Urinary bladder (tissue), 4 donors: ENCODE results near the gene XRN1. TPM values are rescaled to one million over a fixed set of nuclear protein-coding genes. Genes with fewer than 3 reads are reported as not detected.
"Not testable (repeated sequence)": the region's sequence is repeated elsewhere in the genome, so short reads cannot be mapped to it uniquely, and the experiment has no call there.

Experiments
- DNase-seq: peaks from one replicate; pipeline ENCODE4 v3.0.0-alpha.2; 2015; ENCODE audit errors: extremely low spot score
- H3K27ac ChIP-seq: one replicate; pipeline ENCODE4 v1.5.1; 2013; ENCODE audit warnings: low read depth, mild to moderate bottlenecking, moderate library complexity
- H3K36me3 ChIP-seq: one replicate; pipeline ENCODE4 v1.6.1; 2013; ENCODE audit warnings: mild to moderate bottlenecking, moderate library complexity; ENCODE audit not compliant: insufficient read depth
- H3K4me1 ChIP-seq: one replicate; pipeline ENCODE4 v1.6.1; 2013; ENCODE audit warnings: mild to moderate bottlenecking, moderate library complexity; ENCODE audit not compliant: insufficient read depth
- H3K4me3 ChIP-seq: one replicate; pipeline ENCODE4 v1.5.1; 2013; ENCODE audit warnings: low read depth, low read length
- WGBS: extraction: QIAGEN DNeasy Blood & Tissue Kit; methylation state at CpG from one replicate; pipeline ENCODE4 v1.1.7; 2013; 5-methylcytosine and 5-hydroxymethylcytosine counted together
- polyA plus RNA-seq: library from polyadenylated mRNA; stranded (reverse); fragments of 200-250 nt; gene quantifications from one replicate; pipeline ENCODE4 v1.2.3, GENCODE V29; 2013
- total RNA-seq: library from RNA; depleted of rRNA; stranded (reverse); fragments of >200 nt; gene quantifications from one replicate; pipeline ENCODE4 v1.2.3, GENCODE V29; 2014
- donor health status: healthy with polysubstance abuse.
- donor health status: healthy.

The XRN1 gene
- total and polyA plus RNA-seq, 2 donors, result 8.5 to 99.3 TPM

DNA sequence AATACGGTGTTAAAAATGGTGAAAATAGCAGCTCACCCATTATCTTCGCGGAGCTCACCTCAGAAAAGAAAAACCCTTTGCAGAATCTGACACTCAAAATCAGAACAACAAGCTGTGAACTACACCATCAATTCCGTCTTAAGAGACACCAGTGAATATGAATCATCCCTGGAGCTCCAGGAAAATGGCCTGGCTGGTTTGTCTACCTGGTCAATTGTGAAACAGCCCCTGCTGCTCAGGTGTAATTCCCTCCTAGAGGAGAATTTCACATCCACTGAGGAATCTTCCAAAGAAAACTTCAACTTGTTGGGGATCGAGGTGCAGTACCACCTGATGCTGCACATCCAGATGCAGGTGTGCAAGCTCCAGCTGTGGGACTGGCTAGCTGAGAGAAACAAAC is 3.0 kb upstream of the XRN1 start:
- Histone ChIP-seq H3K36me3 (peaks cover 2% of the 10 kb centered on the region), H3K4me3 (no peak overlapping the region), H3K27ac (no peak overlapping the region), H3K4me1 (no peaks in the 10 kb centered on the region)
- WGBS, result 87% methylated on average over 5 of the region's 5 CpGs
- DNase-seq, result no peak

DNA sequence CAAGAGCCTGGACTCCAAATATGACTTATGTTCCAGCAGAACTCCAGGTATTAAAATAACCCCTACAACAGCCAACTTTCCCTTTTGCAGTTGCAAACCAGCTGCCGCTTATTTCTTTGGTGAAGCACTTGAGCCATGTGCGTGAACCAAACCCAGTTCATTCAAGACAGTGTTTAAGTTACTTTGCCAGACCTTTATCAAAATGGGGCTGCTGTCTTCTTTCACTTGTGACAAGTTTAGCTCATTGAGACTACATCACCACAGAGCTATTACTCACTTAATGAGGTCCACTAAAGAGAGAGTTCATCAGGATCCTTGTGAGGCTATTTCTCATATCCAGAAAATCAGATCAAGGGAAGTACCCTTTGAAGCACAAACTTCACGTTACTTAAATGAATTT is 2.4 kb upstream of the XRN1 start:
- H3K4me1 ChIP-seq, result no peaks in the 10 kb centered on the region
- 86% methylated on average over 3 of the region's 3 CpGs for WGBS
- no peak overlapping the region for H3K4me3 ChIP-seq
- H3K27ac ChIP-seq, result no peak overlapping the region
- DNase-seq, result no peak
- H3K36me3 ChIP-seq, result peaks cover 2% of the 10 kb centered on the region

DNA sequence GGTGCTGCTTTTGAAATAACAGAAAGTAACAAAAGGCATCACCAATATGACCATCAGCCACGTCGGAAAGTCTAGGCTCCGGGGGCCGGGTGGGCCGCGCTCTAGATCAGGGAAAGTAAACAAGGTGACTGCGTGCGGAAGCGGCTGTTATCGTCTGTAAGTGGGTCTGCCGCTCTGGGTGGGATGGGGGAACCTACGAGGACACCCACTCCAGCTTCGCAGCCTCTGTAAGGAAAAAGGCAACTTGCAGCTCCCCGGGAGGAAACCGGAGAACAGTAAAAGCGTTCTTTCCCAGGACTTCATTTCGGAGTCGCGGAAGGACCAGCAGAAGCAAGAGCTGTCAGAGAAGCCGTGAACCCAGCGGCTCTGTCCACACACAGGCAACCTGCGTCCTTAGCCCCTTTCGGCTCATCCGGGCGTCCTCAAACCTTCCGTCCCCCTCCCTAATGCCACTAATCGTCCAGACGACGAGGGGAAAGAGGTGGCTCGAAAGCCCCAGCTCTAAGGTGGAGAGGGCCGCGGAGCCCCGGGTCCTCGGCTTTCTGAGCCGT is 461 bp downstream of the XRN1 start:
- peak overlapping the region; percentile 92 for H3K27ac ChIP-seq
- under 1% methylated on average over 35 of the region's 35 CpGs for WGBS
- H3K4me1 ChIP-seq, result no peaks in the 10 kb centered on the region
- peak overlapping the region; percentile 78 for H3K4me3 ChIP-seq
- peak; percentile 25 for DNase-seq
- H3K36me3 ChIP-seq, result no peaks in the 10 kb centered on the region

DNA sequence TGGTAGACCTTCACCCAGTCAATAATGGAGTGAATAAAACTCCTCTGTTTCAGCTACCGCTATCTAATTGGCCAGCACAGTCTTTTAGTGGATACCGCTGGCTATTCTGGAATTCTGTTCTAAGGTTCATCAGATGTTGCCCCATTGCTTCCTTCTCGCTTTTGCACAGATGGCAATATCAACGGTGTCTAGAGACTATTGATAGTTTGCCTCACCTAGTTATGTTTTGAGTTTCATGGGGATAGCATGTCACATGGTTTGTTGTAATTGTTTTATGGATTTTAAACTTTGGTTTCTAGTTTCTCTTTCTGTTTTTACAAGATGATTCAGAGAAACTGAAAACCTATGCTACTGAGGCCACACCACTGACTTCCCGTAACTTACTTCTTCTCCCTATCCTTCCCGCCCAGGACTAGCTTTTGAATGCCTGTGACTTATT is 2.0 kb downstream of the XRN1 start:
- Histone ChIP-seq H3K4me1 (no peaks in the 10 kb centered on the region), H3K27ac (no peak overlapping the region), H3K4me3 (no peak overlapping the region), H3K36me3 (no peaks in the 10 kb centered on the region)
- no peak for DNase-seq
- WGBS, result 81% methylated on average over 6 of the region's 6 CpGs

DNA sequence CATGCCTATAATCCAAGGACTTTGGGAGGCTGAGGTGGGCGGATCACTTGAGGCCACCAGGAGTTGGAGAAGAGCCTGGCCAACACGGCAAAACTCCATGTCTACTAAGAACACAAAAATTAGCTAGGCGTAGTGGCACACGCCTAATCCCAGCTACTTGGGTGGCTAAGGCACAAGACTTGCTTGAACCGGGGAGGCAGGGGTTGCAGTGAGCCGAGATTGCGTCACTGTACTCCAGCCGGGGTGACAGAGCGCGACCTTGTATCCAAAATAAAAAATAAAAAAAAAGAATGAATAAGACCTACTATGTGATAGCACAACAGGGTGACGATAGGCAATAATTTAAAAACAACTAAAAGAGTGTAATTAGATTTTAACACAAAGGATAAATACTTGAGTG is 3.5 kb downstream of the XRN1 start:
- DNase-seq, result no peak
- 97% methylated on average over 11 of the region's 11 CpGs for WGBS
- Histone ChIP-seq H3K4me3 (no peak overlapping the region), H3K4me1 (no peaks in the 10 kb centered on the region), H3K27ac (no peak overlapping the region), H3K36me3 (no peaks in the 10 kb centered on the region)

DNA sequence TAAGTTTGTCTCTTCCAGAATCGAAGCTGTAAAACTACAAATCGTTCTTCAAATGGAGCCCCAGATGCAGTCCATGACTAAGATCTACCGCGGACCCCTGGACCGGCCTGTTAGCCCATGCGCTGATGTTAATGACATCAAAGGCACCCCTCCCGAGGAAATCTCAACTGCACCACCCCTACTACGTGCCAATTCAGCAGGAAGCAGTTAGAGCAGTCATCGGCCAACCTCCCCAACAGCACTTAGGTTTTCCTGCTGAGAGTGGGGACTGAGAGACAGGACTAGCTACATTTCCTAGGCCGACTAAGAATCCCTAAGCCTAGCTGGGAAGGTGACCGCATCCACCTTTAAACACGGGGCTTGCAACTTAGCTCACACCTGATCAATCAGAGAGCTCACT is 4.8 kb downstream of the XRN1 start:
- WGBS, result 96% methylated on average over 12 of the region's 12 CpGs
- DNase-seq, H3K4me1 ChIP-seq, H3K27ac ChIP-seq, H3K4me3 ChIP-seq, H3K36me3 ChIP-seq: not testable (repeated sequence)

DNA sequence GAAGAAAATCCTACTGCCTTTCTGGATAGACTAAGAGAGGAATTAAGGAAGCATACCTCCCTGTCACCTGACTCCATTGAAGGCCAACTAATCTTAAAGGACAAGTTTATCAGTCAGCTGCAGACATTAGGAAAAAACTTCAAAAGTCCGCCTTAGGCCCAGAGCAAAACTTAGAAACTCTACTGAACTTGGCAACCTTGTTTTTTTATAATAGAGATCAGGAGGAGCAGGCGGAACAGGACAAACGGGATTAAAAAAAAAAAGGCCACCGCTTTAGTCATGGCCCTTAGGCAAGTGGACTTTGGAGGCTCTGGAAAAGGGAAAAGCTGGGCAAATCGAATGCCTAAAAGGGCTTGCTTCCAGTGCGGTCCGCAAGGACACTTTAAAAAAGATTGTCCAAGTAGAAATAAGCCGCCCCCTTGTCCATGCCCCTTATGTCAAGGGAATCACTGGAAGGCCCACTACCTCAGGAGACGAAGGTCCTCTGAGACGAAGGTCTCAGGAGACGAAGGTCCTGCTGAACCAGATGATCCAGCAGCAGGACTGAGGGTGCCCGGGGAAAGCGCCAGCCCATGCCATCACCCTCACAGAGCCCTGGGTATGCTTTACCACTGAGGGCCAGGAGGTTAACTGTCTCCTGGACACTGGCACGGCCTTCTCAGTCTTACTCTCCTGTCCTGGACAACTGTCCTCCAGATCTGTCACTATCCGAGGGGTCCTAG is 8.2 kb downstream of the XRN1 start:
- not testable (repeated sequence) for H3K27ac ChIP-seq, H3K36me3 ChIP-seq, DNase-seq, H3K4me1 ChIP-seq, H3K4me3 ChIP-seq
- WGBS, result 91% methylated on average over 15 of the region's 15 CpGs

DNA sequence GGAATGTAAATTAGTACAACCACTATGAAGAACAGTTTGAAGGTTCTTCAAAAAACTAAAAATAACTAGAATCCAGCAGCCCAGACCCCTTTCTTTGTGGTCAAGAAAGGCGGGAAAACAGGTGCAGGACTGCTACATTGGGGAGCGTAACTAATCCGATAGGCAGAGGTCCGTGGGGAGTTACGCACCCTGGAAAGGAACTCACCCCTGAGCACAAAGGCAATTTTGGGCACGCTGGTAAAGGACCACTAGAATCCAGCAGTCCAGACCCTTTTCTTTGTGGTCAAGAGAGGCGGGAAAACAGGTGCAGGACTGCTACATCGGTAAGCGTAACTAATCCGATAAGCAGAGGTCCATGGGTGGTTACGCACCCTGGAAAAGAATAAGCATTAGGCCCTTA is 9.7 kb downstream of the XRN1 start:
- not testable (repeated sequence) for DNase-seq, H3K4me3 ChIP-seq, H3K36me3 ChIP-seq, H3K4me1 ChIP-seq, H3K27ac ChIP-seq
- 97% methylated on average over 11 of the region's 11 CpGs for WGBS

DNA sequence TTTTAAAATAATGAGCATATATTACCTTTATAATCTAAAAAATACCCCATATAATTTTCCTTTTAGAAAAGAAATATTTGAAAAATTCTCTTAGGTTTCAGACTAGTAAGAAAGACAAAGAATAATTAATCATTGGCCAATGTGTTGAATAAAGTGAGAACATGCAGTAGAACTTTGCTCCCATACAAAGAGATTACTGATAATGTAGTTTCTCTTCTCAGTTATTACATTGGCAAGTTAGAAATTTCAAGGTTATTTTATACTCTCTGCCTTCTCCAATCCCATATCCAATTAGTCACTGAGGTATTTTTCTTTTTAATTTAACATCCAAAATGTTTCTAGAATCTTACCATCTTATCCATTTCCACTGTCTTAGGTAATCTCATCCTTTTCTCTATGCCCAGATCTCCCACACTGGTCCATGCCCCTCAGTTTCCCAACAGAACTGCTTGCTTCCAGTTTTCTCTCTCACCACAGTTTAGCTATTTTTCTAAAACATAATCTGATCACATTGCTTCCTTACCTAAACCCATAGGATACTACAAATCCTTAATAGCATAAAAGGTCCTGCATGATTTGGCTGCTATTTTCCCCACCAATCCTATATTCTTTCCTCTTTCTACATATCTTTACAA is 10.8 kb downstream of the XRN1 start:
- H3K4me3 ChIP-seq, result no peak overlapping the region
- DNase-seq, result no peak
- no peak overlapping the region for H3K27ac ChIP-seq
- H3K4me1 ChIP-seq, result no peaks in the 10 kb centered on the region
- no peaks in the 10 kb centered on the region for H3K36me3 ChIP-seq

DNA sequence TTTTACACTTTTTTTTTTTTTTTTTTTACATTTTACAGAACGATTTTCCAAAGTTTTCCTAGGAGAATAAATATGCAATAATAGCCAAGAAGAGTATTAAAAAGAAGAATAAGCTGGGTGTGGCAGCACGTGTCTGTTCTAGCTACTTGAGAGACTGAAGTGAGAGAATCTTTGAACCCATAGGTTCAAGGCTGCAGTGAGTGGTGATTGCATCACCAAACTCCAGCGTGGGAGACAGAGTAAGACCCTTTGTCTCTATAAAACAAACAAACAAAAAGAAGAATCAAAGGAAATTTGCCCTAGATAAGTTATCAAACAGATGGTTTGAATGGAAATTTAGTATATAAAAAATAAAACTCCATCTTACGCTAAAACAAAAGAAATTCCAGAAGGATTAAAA is 13.3 kb downstream of the XRN1 start:
- no peaks in the 10 kb centered on the region for H3K4me1 ChIP-seq
- H3K4me3 ChIP-seq, result no peak overlapping the region
- no peak overlapping the region for H3K27ac ChIP-seq
- 75% methylated on average over 4 of the region's 4 CpGs for WGBS
- no peak for DNase-seq
- no peaks in the 10 kb centered on the region for H3K36me3 ChIP-seq

DNA sequence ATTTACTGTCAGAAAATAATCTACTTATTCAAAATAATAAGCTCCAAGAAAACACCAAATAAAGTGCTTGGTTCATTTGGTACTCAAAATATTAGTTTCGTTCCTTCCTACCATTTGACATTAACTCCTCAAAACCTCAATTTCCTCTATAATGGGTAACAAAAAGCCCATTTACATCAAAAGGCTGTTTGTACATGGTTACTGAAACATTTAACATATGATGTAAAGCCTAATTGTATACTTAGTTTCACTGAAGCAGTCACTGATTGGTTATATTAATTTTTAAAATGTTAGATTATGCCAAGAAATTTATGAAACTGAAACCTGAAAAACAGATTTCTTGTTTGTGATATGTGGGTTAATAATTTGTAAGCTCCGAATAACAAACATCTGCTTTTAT is 14.7 kb downstream of the XRN1 start:
- no peak overlapping the region for H3K4me3 ChIP-seq
- H3K27ac ChIP-seq, result no peak overlapping the region
- H3K36me3 ChIP-seq, result peaks cover 1% of the 10 kb centered on the region
- DNase-seq, result no peak
- H3K4me1 ChIP-seq, result no peaks in the 10 kb centered on the region
- 83% methylated on average over 2 of the region's 2 CpGs for WGBS

DNA sequence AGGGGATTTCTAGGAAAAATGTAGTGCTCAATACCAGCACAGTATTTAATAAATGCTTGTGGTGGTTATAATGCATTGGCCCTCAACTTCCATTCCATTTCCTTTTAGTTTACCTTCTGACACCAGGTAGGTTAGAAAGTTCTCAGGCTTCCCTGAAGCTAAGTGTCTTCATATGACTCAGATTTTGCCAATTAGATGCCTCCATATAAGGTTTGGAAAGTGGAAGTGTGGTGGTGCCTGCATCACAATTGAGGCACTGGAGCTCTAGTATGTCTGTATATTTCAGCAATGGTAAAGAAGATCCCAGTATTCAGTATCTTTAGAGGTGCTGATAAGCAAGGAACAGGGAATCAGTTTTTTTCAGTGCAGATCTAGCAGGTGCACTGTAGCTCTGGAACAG is 18.3 kb downstream of the XRN1 start:
- Histone ChIP-seq H3K36me3 (peaks cover 1% of the 10 kb centered on the region), H3K4me3 (no peak overlapping the region), H3K27ac (no peak overlapping the region), H3K4me1 (no peaks in the 10 kb centered on the region)
- DNase-seq, result no peak

DNA sequence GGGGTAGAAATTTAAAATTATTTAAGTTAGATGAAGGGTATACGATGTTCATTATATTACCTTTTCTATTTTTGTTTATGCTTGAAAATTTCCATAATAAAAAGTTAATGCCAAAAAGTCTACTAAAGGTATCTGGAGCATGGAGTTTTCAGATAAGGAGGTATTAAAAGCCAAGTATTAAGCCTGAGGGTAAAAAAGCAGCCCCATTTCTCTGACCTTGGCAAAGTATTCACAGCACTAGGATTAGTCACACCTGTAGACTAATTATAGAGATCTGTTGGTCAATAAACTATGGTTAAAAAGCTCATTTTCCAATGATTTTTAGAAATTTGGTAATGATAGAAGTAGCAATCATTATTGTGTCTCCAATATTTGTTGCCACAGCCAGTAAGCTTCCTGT is 23.1 kb downstream of the XRN1 start:
- 96% methylated on average over 1 of the region's 1 CpG for WGBS
- no peak for DNase-seq

DNA sequence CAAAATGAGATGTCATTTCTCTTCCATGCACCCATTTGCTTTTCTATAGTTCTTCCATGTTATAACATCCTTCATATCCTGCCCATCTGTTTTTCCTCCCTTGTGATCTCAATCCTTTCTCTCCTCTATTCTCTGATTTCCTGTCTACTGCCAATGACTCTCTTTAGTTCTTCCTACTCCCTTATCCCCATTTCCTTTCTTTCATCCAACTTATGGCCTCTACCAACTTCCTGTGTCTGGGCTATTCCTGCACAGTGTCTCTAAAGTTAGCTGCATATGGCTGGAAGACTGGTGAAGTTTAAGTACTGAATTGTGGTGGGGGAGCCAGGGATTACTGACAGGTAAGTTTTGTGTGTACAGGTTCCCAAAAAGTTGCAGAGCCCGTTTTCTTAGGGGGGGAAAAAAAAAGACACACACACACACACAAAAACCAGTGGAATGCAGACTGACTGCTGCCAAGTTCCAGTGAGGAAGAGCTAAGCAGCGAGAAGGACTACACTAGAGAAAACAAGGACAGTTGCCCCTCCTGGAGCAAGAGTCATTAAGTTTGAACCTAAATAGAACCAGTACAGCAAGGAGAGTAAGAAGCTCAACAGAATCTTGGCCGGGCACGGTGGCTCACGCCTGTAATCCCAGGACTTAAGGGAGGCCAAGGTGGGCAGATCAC is 28.8 kb downstream of the XRN1 start:
- no peaks in the 10 kb centered on the region for H3K4me1 ChIP-seq
- no peak overlapping the region for H3K27ac ChIP-seq
- H3K4me3 ChIP-seq, result no peak overlapping the region
- H3K36me3 ChIP-seq, result peaks cover 2% of the 10 kb centered on the region
- WGBS, result 90% methylated on average over 5 of the region's 5 CpGs
- no peak for DNase-seq

More for the DNA sequence above, 23.1 kb downstream of the XRN1 start:
- H3K4me1 ChIP-seq, result no peaks in the 10 kb centered on the region
- peaks cover 1% of the 10 kb centered on the region for H3K36me3 ChIP-seq
- no peak overlapping the region for H3K4me3 ChIP-seq
- no peak overlapping the region for H3K27ac ChIP-seq
